Spleen (tissue), 11 donors: ENCODE data around the gene CEBPZ. TPM values are rescaled to one million over a fixed set of nuclear protein-coding genes. Genes with fewer than 3 reads are reported as not detected.

Source experiments
- DNase-seq: peaks from one replicate; pipeline ENCODE4 v3.0.0-alpha.2; 2020
- H3K27ac ChIP-seq, 8 donors: fragments of 200-600 bp; sonication (generic) in 7 of 8; 1 replicate in 4 of 8; 2 replicates in 4 of 8; pipeline versions ENCODE4 v1.5.0 to v1.8.0; 2016 to 2021; ENCODE audit warnings: inconsistent platforms in 4 of 8, mild to moderate bottlenecking in 4 of 8, moderate library complexity in 1 of 8
- H3K27me3 ChIP-seq, 7 donors: fragments of 200-600 bp; sonication (generic) in 6 of 7; replicated peaks in 1 of 7; 1 replicate in 4 of 7; 2 replicates in 3 of 7; pipeline versions ENCODE4 v1.5.0 to v1.8.0; 2016 to 2021; ENCODE audit warnings: inconsistent platforms in 3 of 7, mild to moderate bottlenecking in 1 of 7
- H3K36me3 ChIP-seq, 6 donors: fragments of 200-600 bp; sonication (generic) in 5 of 6; 1 replicate in 4 of 6; 2 replicates in 2 of 6; pipeline versions ENCODE4 v1.5.0 to v1.8.0; 2016 to 2021; ENCODE audit warnings: inconsistent platforms in 2 of 6
- H3K4me1 ChIP-seq, 6 donors: fragments of 200-600 bp; sonication (generic) in 5 of 6; 1 replicate in 3 of 6; 2 replicates in 3 of 6; pipeline versions ENCODE4 v1.5.0 to v1.8.0; 2016 to 2021; ENCODE audit warnings: inconsistent platforms in 3 of 6
- H3K4me3 ChIP-seq, 8 donors: fragments of 200-600 bp; sonication (generic) in 7 of 8; 1 replicate in 4 of 8; 2 replicates in 4 of 8; pipeline versions ENCODE4 v1.5.0 to v1.8.0; 2016 to 2021; ENCODE audit warnings: inconsistent platforms in 4 of 8, mild to moderate bottlenecking in 4 of 8, moderate library complexity in 2 of 8
- H3K9me3 ChIP-seq, 8 donors: fragments of 200-600 bp; sonication (generic) in 7 of 8; 1 replicate in 4 of 8; 2 replicates in 4 of 8; pipeline versions ENCODE4 v1.5.0 to v1.8.0; 2016 to 2021; ENCODE audit warnings: inconsistent platforms in 4 of 8
- CTCF ChIP-seq, 11 experiments: fragments of 200-600 bp in 7 of 11; fragments of 450-650 bp in 4 of 11; sonication (generic) in 4 of 11; IDR thresholded peaks in 8 of 11; conservative IDR thresholded peaks in 3 of 11; 1 replicate in 7 of 11; 2 replicates in 4 of 11; pipeline versions ENCODE4 v1.4.0 to v1.8.0; 2016 to 2021; ENCODE audit warnings: antibody characterized with exemption in 11 of 11, inconsistent platforms in 4 of 11, mild to moderate bottlenecking in 1 of 11
- POLR2A ChIP-seq, 3 donors: fragments of 450-650 bp; IDR thresholded peaks; one replicate each; pipeline ENCODE4 v1.5.1; 2017; ENCODE audit warnings: antibody characterized with exemption in 3 of 3, mild to moderate bottlenecking in 1 of 3
- POLR2AphosphoS5 ChIP-seq, 3 donors: sonication (generic); formaldehyde crosslinking; IDR thresholded peaks; one replicate each; pipeline ENCODE4 v1.5.1; 2017; ENCODE audit warnings: antibody characterized with exemption in 3 of 3
- WGBS, 5 donors: extraction: QIAGEN DNeasy Blood & Tissue Kit in 3 of 5; methylation state at CpG; one replicate each; pipeline versions ENCODE4 v1.1.5 to v1.1.7; 2013 to 2018; 5-methylcytosine and 5-hydroxymethylcytosine counted together
- intact Hi-C: fragments of 100-400 bp; cut with DNase I; formaldehyde crosslinking; loops from one replicate; pipeline ENCODE4 v1.15.0; 2023; ENCODE audit warnings: low total_unique reads
- polyA plus RNA-seq, 3 donors: library from polyadenylated mRNA; stranded (reverse); fragments of 200-250 nt; gene quantifications; one replicate each; pipeline ENCODE4 v1.2.1, GENCODE V29; 2013
- total RNA-seq, 7 donors: library from RNA; depleted of rRNA in 3 of 7; stranded (reverse); fragments of >200 nt in 3 of 7; fragmentation: NEBNext Ultra II Directional in 4 of 7; extraction: Animal tissue kit (Norgen Biotek cat#: 25700) in 4 of 7; gene quantifications; one replicate each; pipeline versions ENCODE4 v1.1.0 to v1.2.1, GENCODE V29; 2016 to 2021
- donor health status: healthy with polysubstance abuse.
- donor health status: DM: no; HTN: no; CAD: no; lungs with moderate emphysema.
- donor health status: DM: no; HTN: no; CAD: no.
- donor health status: Bipolar disorder and iron deficiency.
- donor health status: healthy.
- donor health status: DM: no; HTN: no; CAD: no.
- donor health status: DM: yes; HTN: yes; CAD: no.

The CEBPZ gene
- total and polyA plus RNA-seq, 10 donors, result 34.8 to 54.8 (median 48.9) TPM

- Histone ChIP-seq H3K4me3 (no peak overlapping the region), H3K9me3 (no peaks in the 10 kb centered on the region), H3K36me3 (peaks cover 0 to 99% (median 54%) of the 10 kb centered on the region in 6 donors), H3K27ac (no peak overlapping the region), H3K27me3 (no peaks in the 10 kb centered on the region), H3K4me1 (no peaks in the 10 kb centered on the region)
- WGBS, 5 donors, result 90 to 93% (median 90%) methylated on average over 6 to 7 of the region's 7 CpGs
- intact Hi-C loops, result no loop called here
- TF ChIP-seq POLR2AphosphoS5 (IDR thresholded peaks at IDR 0.05), result no peak
- no peak for TF ChIP-seq CTCF (IDR thresholded peaks at IDR 0.05 in 8 of 11, conservative IDR thresholded peaks at IDR 0.05 in 3 of 11)
- TF ChIP-seq POLR2A (IDR thresholded peaks at IDR 0.05), result no peak
- DNase-seq, result no peak
Measured at GRCh38 chr2:37271376-37272067, 40.1 kb upstream of the CEBPZ start.

- WGBS, 5 donors, result 72 to 85% (median 79%) methylated on average over 4 of the region's 4 CpGs
- no peak overlapping the region for H3K27ac ChIP-seq
- H3K4me1 ChIP-seq, result peaks cover 0 to 6% (median 0%) of the 10 kb centered on the region in 6 donors
- DNase-seq, result no peak
- no peak overlapping the region for H3K4me3 ChIP-seq
- intact Hi-C loops, result no loop called here
- peaks cover 3 to 97% (median 44%) of the 10 kb centered on the region in 6 donors for H3K36me3 ChIP-seq
- TF ChIP-seq CTCF (IDR thresholded peaks at IDR 0.05 in 8 of 11, conservative IDR thresholded peaks at IDR 0.05 in 3 of 11), result no peak
- TF ChIP-seq POLR2AphosphoS5 (IDR thresholded peaks at IDR 0.05), result no peak
- TF ChIP-seq POLR2A (IDR thresholded peaks at IDR 0.05), result no peak
- no peaks in the 10 kb centered on the region for H3K9me3 ChIP-seq
- H3K27me3 ChIP-seq, result no peaks in the 10 kb centered on the region
Measured at GRCh38 chr2:37268111-37268510, 36.7 kb upstream of the CEBPZ start.

GRCh38 chr2:37267685-37268084 lies 36.3 kb upstream of the CEBPZ start:
- intact Hi-C loops, result no loop called here
- Histone ChIP-seq H3K27ac (no peak overlapping the region), H3K9me3 (no peaks in the 10 kb centered on the region), H3K27me3 (no peaks in the 10 kb centered on the region), H3K4me3 (no peak overlapping the region), H3K4me1 (peaks cover 0 to 11% (median 0%) of the 10 kb centered on the region in 6 donors), H3K36me3 (peaks cover 3 to 93% (median 44%) of the 10 kb centered on the region in 6 donors)
- DNase-seq, result no peak
- no peak for TF ChIP-seq POLR2A (IDR thresholded peaks at IDR 0.05)
- no peak for TF ChIP-seq CTCF (IDR thresholded peaks at IDR 0.05 in 8 of 11, conservative IDR thresholded peaks at IDR 0.05 in 3 of 11)
- TF ChIP-seq POLR2AphosphoS5 (IDR thresholded peaks at IDR 0.05), result no peak

- Histone ChIP-seq H3K27ac (no peak overlapping the region), H3K36me3 (peaks cover 6 to 88% (median 39%) of the 10 kb centered on the region in 6 donors), H3K4me1 (peaks cover 0 to 16% (median 0%) of the 10 kb centered on the region in 6 donors), H3K27me3 (no peaks in the 10 kb centered on the region), H3K4me3 (no peak overlapping the region), H3K9me3 (no peaks in the 10 kb centered on the region)
- 76 to 90% (median 85%) methylated on average over 2 of the region's 2 CpGs for WGBS, 5 donors
- intact Hi-C loops, result no loop called here
- DNase-seq, result no peak
- TF ChIP-seq CTCF (IDR thresholded peaks at IDR 0.05 in 8 of 11, conservative IDR thresholded peaks at IDR 0.05 in 3 of 11), result no peak
- no peak for TF ChIP-seq POLR2A (IDR thresholded peaks at IDR 0.05)
- no peak for TF ChIP-seq POLR2AphosphoS5 (IDR thresholded peaks at IDR 0.05)
Measured at GRCh38 chr2:37263839-37264238, 32.4 kb upstream of the CEBPZ start.
